Jurkat, Clone E6-1 (cell line): ENCODE data around the gene SP1. TPM values are rescaled to one million over a fixed set of nuclear protein-coding genes. Genes with fewer than 3 reads are reported as not detected.
"Not testable (repeated sequence)": the region's sequence is repeated elsewhere in the genome, so short reads cannot be mapped to it uniquely, and the experiment has no call there.

Source experiments
- DNase-seq: peaks from one replicate; pipeline ENCODE4 v3.0.0-alpha.2; 2011; ENCODE audit warnings: low read depth, low spot score
- H3K4me3 ChIP-seq: 2 replicates; pipeline ENCODE4 v1.5.1; 2011; ENCODE audit warnings: mild to moderate bottlenecking, low read length, control low read depth, moderate library complexity
- polyA plus RNA-seq: library from polyadenylated mRNA; unstranded; fragments of >200 nt; gene quantifications from one replicate; pipeline ENCODE4 v1.2.1, GENCODE V29; 2012; ENCODE audit warnings: missing spikeins; ENCODE audit not compliant: insufficient read length, insufficient read depth

Gene SP1
- 26.7 TPM for polyA plus RNA-seq

DNA sequence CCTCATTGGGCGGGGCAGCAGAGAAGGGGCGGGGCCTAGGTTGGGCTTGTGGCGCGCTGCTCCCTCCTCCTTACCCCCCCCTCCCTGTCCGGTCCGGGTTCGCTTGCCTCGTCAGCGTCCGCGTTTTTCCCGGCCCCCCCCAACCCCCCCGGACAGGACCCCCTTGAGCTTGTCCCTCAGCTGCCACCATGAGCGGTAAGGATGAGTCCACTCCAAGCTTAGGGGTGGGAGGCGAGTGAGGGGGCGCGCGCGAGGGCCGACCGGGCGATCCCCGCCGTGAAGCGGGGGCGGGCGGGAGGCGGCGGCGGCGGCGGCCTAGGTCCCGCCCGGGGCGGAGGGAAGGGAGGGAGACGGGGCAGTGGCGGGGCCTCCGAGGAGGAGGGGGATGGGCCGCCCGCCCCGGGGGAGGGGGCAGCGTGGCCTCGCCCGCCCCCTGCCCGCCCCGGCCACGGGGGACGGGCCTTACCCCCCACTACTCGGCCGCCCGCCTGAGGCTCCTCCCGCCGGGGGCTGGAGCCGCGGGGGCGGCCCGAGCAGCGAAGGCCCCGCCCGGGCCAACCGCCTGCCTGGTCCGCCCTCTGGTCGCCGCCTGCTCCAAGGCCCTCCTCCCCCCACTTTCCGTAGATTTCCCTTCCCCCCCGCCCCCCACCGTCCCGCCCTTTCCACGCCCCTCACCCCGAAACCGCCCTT lies at the start of gene SP1:
TSS of gene SP1 (plus strand) at position 73 of the 690 bp plus-strand sequence. CDS start at position 189, 116 bp downstream.
- H3K4me3 ChIP-seq, result peak within 1 kb of the TSS; percentile 85
- DNase-seq, result peak; percentile 85

DNA sequence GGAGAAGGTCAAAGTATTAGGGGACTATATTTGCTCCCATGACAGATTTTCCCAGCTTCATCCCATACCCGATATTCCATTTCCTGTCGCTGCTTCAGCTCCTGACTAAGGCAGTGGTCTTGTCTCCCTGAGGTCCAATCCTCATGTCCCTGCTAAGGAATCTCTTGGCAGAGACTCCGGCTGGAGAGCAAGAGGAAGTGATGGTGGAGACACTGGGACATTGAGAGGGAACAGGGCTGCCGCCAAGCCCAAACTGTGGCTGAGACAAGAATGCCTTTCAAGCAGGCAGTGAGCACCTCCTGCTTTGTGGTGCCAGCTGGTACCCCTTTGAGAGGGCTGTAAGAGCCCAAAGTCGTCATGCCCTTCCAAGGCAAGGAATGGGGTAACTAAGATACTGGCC lies 49.3 kb upstream of the SP1 start:
- no peak for DNase-seq
- H3K4me3 ChIP-seq, result no peak overlapping the region

DNA sequence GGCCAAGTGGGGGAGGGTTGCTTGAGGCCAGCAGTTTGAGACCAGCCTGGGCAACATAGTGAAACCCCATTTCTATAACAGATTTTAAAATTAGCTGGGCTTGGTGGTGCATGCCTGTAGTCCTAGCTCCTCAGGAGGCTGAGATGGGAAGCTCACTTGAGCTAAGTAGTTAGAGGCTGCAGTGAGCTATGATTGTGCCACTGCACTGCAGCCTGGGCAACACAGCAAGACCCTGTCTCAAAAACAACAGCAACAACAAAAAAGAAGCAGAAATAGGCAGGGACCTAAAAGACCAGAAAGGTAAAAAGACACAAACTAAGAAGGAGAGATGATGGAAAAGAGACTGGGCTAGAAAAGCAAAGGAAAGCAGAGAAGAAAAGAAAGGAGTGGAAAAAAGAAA lies 47.6 kb upstream of the SP1 start:
- DNase-seq, H3K4me3 ChIP-seq: not testable (repeated sequence)

DNA sequence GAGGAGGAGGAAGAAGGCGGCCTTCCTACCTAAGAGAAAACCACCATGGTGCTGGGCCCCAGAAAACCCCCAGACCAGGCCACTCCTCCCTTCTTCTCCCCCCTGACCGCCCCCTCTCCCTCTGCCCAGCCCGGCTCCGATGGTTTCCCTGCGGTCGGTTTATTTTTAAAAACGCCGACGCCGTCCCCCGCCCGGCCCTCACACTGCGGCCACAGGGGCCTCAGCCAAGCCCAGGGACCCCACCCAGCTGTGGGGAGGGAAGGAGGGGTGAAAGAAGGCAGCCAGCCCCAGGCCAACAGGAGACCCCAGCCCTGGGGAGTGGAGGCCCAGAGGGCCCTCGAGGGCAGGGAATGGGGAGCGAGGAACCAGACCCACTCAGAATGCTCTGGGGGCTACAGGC lies 47.2 kb upstream of the SP1 start:
- no peak for DNase-seq
- H3K4me3 ChIP-seq, result no peak overlapping the region

DNA sequence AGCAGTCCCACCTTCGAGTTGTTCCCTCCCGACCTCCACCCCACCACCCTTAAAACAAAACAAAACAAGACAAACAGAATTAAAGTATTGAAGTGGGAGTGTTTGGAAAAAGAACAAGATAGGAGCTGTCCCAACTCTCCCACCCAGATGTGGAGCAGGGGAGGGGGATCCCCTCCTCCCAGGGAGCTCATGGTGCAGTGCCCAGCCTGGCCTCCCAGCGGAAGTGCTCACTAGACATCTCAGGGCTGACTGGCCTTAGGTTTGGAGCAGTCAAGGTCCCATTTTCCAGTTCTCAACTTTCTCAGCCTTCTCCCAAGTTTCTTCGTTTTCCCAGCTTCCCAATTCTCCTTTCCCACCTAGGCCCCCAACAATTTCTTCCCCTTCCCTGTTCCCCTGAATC lies 46.7 kb upstream of the SP1 start:
- no peak overlapping the region for H3K4me3 ChIP-seq
- DNase-seq, result no peak

DNA sequence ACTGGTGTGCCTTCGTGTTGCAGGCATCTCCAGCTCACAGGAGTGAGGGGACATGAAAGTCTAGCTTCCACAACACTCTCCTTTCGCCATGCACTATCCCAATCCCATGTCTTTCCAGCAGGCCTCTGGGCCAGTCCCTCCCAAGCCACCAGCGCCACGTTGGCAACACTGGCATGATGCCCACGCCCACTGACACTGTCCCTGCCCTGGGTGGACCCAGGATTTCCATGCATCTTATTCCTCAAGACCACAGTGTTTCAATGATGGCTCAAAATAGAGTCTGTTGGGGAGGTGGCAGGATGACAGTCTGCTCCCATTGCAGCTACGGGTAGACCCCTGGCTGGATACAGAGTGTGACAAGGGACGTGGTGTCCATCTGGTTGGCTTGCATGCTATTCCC lies 46.1 kb upstream of the SP1 start:
- DNase-seq, result no peak
- no peak overlapping the region for H3K4me3 ChIP-seq

DNA sequence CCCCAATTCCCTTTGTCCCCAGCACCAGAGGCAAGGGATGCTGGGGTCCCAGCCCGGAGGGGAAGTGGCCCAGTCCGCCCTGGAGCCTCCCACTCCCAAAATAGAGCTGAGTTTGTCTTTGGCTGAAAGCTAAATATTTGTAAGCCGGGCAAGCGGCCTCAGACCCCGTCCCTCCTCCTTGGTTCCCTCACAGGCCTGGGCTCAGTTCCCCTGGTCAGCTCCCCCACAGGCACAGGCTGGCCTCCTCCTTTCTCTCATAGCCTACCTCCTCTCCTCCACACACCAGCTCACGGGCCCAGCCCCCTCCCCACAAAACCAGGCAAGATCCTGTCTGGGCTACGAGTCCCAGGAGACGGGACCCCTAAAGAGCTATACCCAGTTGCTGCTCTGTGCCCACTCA lies 45.2 kb upstream of the SP1 start:
- no peak overlapping the region for H3K4me3 ChIP-seq
- no peak for DNase-seq

DNA sequence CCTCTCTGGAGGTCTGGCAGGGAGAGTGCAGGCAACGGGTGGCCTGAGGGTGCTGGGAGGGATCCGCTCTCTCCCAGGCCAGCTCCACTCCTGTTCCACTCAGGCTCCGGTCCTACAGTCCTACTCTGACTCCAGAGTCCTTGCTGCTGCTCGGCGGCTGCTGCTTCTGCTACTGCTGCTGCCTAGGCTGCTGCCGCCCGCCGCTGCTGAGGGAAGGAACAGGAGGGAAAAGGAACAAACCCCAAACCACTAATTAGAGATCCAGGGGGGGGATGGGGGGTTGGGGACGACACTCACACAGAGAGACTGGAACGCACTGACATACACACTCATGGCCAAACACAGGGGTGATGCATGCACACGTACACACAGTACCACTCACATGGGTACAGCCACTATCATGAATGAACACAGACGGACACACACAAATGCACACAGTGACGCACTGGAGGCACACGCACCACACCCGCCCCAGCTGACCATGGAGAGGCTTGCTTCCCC lies 43.7 kb upstream of the SP1 start, which contains the start of gene SP7:
TSS of gene SP7 (minus strand) at position 174 of the 501 bp plus-strand sequence. CDS start 708 bp downstream, outside the sequence.
- H3K4me3 ChIP-seq, result no peak within 1 kb of the TSS
- no peak for DNase-seq

DNA sequence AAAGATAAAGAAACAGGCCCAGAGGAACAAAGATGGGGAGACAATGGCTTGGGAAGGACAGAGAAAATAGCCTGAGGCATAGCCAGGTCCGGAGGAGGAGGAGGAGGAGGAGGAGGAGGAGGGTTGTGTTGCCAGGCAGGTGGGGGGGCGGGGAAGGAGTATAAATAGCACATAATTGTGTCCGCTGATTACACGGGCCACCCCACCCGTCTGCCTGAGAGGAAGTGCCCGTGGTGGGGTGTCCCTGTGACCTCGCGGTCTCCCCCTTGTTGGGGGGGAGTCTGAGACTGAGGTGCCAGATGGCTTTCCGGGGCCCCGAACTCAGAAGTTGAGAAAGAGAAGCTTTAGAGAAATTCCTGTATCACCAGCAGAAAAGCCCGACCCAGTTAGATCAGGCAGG lies 42.0 kb upstream of the SP1 start:
- H3K4me3 ChIP-seq, result no peak overlapping the region
- DNase-seq, result no peak

DNA sequence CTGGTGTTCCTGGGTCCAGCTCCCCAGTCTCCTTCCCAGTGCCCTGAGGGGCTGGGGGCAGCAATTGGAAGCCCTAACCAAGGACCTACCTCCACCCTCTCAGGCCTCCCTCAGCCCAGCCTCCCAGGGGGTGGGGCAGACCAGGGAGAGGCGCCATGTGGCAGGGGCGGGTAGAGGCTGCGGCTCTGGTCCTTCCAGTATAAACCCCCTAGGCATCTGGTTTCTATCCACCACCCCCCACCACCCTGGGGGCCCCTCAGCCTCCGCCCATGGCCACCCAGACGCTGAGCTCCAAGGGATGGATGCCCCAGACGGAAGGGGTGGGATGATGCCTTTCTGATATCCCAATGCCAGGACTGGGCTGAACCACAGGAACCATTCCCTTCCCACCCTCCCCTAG lies 41.1 kb upstream of the SP1 start:
- H3K4me3 ChIP-seq, result no peak overlapping the region
- no peak for DNase-seq

DNA sequence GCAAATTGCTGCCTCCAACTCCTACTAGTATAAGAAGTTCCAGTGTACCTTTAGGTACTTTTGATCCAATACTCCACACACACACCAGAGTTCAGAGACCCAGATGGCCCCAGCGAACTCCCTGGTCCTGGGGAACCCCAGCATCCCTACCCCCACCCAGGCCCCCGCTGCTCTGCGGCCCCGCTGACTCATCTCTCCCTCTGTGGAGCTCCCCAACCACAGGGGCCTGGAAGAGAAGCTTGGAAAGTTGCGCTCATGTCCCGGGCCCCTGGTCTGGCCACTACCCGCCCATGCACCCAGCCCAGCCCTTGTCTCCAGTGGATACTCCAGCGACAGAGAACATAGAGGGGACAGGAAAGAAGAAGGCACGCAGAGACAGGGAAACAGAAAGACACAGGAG lies 39.6 kb upstream of the SP1 start:
- H3K4me3 ChIP-seq, result no peak overlapping the region

DNA sequence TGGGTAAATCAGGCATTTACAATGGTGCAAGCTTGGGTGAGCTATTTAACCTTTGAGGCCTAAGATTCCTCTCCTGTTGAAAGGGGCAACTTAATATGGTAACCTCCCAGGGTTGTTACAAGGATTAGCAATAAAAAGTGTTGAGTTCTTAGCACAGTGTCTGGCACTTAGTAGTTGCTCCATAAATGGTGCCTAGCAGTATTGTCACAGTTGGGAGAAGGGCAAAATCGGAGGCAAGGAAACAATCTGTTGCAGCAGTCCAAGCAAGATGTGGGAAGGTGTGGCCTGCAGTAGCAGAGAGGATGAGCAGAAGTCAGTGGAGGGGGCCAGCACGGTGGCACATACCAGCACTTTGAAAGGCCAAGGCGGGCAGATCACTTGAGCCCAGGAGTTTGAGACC lies 36.5 kb upstream of the SP1 start:
- no peak overlapping the region for H3K4me3 ChIP-seq
- DNase-seq, result no peak

More for the DNA sequence above, 39.6 kb upstream of the SP1 start:
- no peak for DNase-seq

DNA sequence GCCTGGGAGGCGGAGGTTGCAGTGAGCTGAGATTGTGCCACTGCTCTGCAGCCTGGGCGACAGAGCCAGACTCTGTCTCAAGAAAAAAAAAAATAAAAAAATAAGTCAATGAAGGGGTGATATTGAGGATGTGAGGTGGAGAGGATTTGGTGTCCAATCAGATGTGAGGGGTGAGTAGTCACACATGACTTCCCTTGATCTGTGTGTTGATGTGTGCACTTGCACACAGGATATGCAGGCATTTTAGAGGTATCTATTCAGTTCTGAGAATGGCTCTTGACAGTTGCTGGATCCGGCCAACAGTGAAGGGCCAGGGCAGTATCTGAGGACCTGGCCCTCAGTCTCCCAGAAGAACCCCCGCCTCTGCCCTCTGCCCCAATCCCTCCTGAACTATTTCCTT lies 36.0 kb upstream of the SP1 start:
- no peak for DNase-seq
- H3K4me3 ChIP-seq, result no peak overlapping the region

DNA sequence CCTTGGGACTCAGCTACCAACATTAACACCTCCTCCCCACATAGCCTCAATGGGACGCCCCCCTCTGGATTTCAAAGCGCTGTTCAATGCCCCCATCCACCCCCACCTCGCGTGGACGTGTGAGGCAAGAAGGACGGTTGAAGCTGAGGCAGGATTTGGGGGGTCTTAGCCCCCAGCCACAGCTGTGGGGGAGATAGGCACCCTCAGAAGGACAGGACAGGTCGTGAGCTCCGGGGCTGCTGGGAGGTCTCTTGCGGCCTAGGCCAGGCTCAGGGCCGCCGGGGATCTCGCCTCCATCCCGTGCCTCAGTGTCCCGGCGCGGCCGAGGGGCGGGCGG lies 35.5 kb upstream of the SP1 start:
- H3K4me3 ChIP-seq, result no peak overlapping the region
- DNase-seq, result no peak

DNA sequence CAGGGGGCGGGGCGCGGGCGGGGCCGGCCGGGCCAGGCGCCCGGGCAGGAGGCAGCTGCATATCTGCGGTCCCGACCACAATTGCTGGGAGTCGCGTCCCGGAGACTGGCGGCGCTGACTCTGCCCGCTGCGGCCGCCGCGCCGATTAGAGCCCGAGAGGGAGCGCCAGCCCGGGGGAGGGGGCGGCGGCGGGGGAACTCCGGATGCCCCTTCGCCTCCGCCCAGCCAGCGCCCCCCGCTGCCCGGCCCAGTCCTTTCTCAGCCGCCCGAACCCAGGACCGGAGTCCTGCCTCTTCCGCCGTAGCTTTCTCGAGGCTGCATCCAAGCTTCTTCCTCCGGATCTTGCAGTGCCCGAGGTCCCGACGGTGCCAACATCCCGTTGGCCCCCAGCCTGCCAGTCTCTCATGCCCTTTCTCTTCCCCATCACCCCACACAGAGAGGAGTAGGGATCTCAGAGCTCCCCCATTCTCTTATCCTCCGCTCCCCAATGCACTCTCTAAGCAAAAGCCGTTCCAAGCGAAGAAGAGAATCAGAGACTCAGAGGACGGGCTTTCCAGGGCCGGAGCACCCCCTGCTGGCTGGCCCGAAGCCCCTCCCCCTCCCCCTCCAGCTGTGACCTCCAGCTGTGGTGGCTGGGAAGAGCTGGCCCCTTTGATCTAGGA lies 35.0 kb upstream of the SP1 start:
- DNase-seq, result peak; percentile 42
- H3K4me3 ChIP-seq, result peak overlapping the region; percentile 63

DNA sequence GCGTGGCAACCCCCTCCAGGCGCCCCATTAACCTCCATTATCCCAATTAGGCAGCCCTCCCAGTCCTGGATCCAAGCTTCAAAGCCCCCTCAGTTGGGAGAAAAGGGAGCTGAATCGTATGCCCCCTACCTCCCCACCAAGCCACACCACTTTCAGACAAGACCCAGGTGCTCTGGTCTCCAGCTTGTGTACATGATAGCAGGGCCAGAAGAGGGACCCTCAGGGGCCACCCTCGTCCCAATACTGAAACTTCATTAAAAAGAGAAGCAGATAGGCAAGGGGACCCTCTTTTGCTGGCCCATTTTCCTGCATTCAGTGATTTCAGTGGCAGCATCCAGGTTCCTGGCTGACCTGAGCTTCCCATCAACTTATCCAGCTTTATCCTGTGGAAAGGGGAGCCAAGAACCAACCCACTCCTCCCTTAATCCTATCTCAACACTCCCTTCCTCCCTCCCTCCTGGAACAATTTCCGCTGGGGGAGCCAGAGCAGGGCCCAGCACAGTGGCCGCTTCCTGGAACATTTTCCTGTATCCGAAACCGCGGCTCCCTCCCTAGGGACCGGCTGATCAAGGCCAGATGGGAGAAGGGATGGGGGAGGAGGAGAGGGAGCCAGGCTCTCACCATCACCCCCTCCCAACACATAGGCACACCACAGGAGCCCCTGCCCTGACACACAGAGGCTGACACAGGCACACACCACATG lies 34.3 kb upstream of the SP1 start:
- H3K4me3 ChIP-seq, result peak overlapping the region; percentile 63
- DNase-seq, result no peak

DNA sequence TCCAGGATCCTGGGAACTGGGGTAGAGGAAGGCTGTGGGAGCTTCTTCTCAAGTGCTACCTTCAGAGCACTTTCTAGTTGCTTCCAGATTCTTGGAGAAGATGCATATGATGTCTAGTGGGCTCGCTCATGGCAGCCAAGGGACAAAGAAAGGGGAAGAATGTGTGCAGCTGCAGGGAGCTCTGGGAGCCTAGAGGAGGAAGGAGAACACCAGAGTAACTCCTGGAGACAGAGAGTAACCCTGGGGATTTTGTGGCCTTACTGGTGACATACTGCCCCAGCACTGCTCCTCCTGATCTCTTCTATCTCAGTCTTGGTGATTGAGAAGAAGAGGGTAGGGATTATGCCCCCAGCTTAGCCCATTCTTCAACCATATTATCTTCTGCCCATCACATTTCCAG lies 33.5 kb upstream of the SP1 start:
- DNase-seq, result no peak
- no peak overlapping the region for H3K4me3 ChIP-seq

DNA sequence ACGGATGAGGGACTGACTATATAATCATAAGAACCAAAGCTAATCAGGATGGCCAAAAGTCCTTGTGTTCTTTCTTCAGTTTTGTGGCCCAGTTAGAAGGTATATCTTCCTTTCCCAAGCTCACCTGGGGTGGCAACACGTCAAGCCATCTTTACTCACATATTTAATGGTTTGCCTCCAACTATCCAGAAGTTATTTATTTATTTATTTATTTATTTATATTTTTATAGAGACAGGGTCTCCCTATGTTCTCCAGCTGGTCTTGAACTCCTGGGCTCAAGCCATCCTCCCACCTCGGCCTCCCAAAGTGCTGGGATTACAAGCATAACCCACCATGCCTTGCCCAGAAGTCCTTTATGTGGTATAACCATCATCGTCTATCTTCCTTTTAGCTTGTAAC lies 32.1 kb upstream of the SP1 start:
- no peak for DNase-seq
- no peak overlapping the region for H3K4me3 ChIP-seq

DNA sequence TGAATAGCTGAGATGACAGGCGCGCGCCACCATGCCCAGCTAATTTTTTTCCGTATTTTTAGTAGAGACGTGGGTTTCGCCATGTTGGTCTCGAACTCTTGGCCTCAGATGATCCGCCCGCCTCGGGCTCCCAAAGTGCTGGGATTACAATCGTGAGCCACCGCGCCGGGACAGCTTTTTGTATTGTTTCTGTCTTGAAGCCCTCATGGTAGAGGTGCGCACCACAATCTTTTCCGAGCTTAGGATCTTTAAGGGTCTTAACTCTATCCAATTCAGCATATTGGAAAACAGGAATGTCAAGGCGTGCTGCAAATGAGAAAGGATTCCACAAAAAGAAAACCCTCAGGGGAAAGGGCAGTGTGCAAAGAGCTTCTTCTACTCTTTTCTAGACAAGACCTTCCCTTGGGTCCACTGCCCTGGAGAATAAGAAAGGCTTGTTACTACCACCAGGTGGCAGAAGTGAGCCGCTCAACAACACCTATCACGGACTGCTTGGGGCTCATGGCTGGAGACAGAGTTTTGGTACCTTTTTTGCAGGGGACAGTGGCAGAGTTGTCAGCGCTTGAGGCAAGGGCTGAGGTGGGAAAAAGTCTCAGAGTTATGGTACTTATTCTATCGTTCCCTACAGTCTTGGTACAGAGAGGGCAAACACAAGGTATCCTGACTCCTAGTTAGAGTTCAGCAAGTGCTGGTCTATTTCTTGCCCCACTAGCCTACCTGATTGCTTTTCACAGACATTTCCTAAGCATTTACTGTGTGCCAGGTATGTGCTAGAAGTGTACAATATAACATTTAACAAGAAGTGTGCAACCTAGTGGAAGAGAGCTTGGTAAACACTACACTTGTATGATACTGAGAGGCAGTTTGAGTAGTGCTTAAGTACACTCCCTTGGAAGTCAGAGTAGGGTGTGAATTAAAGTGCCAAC lies 27.4 kb upstream of the SP1 start:
- no peak overlapping the region for H3K4me3 ChIP-seq
- peak; percentile 81 for DNase-seq
